DLD1 (cell line): ENCODE results near the gene C22orf42.
"Not testable (repeated sequence)": the region's sequence is repeated elsewhere in the genome, so short reads cannot be mapped to it uniquely, and the experiment has no call there.

Source experiments
- in situ Hi-C: cut with HindIII; loops from 2 replicates; pipeline ENCODE4 v1.10.0; 2017; ENCODE audit warnings: low sequenced_read_pairs

C22orf42 gene

DNA sequence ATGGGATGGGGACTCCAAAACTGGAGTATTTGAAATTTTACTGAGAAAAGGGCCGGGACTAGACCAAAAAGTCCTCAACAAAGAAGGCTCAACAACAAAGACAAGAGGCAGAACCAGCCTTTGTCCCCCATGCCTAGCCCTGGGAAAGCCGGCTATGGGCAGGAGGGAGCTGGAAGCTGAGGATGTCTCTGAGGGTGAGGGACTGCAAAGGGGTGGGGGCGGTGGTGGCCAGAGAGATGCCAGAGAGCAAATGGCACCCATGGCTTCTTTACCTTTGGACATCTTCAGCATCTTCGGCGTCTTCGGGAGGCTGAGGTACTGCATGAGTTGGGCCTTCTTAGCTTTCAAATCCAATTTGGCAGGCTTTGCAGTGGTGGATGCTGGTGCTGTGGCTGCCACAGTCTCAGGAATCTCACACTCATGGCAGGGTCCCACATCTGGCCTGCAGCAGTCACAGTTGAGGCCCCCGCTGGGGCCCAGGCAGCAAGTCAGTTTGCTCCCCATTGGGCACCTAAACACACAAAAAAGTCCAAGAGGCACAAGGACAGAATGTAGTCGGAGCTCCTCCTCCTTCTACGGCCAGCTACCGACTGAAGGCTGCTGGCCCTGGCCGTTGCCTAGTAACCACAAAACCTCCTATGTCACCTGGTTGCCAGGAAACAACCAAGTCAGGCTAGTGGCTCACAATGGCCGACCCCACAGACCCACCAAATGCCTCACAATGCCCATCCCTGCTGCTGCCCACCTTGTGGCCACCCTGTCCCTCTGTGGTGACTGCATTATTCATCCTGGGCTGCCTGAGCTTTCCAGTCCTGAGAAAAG, at the start of gene C22orf42:
Gene C22orf42, minus strand, starts transcription at position 592 of the 822 bp plus-strand sequence. Its CDS starts 88 bp downstream, at position 504.
- in situ Hi-C loops: no loop called here

- in situ Hi-C loops: no loop called here
Observed at GRCh38 chr22:32208681-32209080, 49.6 kb upstream of the C22orf42 start.

DNA sequence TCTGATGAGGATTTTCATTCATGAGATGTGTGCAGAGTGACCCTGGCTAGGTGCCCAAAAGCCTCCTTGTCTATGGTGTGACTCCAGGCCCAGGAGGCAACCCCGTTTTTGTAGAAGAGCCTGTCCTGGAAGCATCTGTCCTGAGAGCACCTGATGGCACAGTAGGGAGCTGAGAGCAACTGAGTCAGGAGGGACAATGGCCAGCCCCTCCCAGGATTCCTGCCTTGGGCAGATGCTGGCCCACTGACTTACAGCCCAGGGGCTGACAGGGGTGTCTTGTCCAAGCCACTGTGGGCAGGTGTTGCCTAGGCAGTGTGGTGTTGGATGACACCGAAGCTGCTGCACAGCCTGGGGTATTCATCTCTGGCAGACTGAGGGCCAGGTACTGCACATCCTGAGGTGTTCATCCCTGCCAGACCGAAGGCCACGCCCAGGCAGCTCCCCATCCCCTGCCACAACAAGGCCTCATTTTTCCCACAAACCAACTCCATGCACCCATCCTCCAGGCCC, 48.9 kb upstream of the C22orf42 start:
- in situ Hi-C loops: no loop called here

DNA sequence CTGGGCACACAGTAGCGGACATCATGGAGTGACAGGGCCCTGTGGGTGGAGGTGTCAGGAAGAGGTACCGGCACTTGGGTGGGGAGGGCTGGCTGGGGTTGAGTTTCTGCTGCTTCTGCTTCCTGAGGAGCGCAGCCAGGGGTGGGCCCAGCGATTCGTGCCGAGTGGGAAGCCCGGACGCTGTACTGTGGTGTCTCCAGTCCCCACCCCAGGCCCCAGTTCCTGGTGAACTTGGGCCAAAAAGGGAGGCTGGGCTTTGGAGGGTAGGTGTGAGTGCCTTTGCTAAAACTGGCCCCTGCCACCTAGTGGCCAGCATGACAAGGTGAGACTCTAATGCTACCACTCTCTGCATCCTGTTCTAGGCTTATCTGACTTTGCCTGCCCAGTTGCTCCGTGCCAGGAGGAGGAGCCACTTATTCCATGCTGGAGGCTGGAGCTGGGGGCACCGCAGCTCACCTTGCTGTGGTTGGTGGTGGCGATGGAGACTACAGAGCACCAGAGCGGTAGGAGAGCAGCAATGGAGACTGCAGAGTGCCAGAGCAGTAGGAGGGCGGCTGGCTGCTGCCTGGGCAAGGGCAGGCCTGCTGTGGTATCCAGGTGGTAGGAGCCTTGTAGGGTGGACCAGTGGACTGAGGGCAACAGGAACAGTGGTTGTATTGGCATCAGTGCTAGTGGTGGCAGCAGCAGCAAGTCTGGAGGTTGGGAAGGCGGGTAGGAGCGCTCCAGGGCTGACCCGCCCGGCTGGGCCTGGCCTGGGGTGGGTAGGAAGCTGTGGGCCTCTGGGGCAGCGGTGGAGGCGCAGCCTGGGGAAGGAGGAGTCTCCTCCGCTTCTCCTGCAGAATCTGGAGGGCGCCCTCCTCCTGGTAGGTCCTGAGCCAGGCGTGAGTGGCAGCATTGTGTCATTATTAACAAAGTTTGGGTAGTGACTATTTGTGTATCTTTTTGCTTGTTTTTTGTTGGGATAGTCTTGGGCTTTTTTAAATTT, 48.0 kb upstream of the C22orf42 start:
- in situ Hi-C loops: no loop called here

DNA sequence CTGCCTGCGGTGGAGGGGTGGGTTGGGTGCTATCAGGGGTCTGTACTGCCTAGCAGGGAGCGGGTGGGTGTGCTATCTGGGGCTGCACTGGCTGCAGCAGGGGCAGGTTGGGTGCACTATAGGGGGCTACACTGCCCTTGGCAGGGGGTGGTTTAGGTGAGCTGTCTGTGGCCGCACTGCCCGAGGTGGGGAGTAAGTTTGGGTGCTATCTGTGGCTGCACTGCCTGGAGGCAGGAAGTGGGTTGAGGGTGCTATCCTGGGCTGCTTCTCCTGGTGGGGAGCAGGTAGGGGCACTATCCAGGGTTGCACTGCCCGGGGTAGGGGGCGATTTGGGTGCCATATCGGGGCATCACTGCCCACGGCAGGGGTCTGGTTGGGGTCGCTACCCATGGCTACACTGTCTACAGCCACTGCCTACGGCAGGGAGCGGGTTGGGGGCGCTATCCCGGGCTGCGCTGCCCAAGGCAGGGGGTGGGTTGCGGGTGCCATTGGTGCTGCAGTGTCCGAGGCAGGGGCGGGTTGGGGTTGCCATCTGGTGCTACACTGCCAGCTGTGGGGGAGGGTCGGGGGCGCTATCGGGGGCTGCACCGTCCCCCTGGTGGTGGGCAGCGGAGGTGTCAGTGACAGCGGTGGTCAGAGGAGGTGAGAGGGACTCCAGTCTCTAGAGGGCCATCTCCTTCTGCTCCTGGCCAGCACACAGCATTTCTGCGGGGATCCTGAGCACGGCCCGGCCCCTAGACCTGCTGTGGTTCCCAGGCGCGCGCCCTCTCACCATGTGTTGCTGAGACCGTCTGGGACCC, 47.1 kb upstream of the C22orf42 start:
- in situ Hi-C loops: no loop called here

GRCh38 chr22:32204856-32205722, 46.0 kb upstream of the C22orf42 start, which contains the start of gene RFPL2:
Gene RFPL2 (minus strand): TSS chr22:32205073. CDS start chr22:32202451, 2,622 bp downstream.
- in situ Hi-C loops: no loop called here

GRCh38 chr22:32204040-32204855, 45.1 kb upstream of the C22orf42 start:
- in situ Hi-C loops: no loop called here

- in situ Hi-C loops: no loop called here
Observed at GRCh38 chr22:32203181-32204039, 44.3 kb upstream of the C22orf42 start.

DNA sequence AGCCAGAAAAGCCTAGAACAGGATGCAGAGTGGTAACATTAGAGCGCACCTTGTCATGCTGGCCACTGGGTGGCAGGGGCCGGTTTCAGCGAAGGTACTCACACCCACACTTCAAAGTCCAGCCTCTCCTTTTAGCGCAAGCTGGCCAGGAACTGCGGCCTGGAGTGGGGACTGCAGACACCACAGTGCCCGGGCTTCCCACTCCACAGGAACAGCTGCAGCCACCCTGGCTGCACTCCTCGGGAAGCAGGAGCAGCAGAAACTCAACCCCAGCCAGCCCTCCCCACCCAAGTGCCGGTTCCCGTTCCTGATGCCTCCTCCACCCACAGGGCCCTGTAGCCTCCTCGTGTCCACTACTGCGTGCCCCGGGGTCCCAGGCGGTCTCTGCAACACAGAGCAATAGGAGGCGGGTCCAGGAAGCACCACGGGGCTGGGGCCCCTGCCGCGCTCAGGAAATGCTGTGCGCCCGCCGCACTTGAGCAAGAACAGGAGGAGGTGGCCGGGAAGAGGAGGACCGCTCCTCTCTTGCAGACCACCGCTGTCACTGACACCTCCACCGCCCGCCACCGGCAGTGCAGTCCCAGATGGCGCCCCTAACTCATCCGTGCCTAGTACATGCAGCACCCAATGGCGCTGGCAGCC, 43.6 kb upstream of the C22orf42 start:
- in situ Hi-C loops: no loop called here

DNA sequence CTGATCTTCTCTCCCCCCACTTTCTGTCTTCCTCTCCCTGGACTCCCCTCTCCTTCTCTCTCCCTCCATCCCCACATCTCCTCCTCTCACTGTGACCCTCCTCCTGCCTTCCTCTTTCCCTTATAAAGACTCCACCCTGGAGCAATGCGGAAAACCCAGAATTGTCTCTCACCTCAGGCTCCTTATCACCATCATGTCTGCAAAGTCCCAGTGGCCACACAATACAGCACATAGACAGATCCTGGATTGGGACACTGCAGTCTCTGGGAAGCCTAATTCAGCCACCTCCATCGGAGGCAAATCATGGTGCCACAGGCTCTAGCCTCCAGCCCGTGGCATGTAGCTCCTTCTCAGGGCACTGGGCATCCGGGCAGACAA, 43.0 kb upstream of the C22orf42 start:
- in situ Hi-C loops: no loop called here

DNA sequence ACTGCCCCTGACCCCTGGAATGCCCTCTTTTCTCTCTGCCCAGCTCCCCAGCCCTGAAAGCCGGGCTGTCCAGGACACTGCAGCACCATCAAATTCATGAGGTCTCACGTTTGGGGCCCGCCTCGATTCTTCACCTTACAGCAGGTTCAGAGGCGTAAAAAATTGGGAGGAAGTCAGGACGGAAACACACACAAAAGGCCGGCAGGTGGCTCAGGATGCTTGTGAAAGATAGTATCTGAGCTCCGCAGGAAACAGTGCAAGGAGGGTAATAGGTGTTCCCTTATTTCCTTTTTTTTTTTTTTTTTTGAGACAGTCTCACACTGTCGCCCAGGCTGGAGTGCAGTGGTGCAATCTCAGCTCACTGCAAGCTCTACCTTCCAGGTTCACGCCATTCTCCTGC, 41.6 kb upstream of the C22orf42 start:
- in situ Hi-C loops: no loop called here

DNA sequence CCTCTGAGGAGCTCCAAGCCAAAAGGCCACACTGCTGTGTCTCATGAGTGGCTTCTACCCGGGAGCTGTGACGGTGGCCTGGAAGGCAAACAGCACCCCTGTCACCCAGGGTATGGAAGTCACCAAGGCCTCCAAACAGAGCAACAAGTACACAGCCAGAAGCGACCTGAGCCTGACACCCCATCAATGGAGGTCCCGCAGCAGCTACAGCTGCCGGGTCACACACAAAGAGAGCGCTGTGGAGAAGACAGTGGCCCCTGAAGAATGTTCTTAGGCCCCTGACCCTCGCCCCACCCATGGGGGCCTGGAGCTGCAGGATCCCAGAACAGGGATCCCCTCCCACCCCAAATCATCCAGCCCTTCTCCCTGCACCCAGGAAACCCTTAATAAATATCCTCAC, 40.9 kb upstream of the C22orf42 start:
- in situ Hi-C loops: no loop called here

DNA sequence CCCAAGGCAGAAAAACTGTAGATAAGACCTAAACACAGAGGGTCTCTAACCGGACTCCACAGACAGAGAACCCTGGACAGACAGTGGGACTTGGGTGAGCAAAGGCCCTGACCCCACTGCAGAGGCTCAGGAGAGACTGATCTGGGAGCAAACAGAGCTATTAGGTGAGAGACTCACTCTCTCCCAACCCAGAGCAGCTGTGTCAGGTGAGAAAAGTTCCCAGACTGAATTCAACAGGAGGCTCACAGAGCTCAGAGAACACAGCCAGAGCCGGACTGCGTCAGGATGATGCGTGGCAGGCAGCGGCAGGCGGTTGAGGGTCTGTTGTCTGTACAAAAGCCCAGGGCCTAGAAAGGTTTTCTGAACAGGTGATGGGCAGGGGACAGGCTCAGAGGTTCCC, 40.2 kb upstream of the C22orf42 start:
- in situ Hi-C loops: no loop called here

DNA sequence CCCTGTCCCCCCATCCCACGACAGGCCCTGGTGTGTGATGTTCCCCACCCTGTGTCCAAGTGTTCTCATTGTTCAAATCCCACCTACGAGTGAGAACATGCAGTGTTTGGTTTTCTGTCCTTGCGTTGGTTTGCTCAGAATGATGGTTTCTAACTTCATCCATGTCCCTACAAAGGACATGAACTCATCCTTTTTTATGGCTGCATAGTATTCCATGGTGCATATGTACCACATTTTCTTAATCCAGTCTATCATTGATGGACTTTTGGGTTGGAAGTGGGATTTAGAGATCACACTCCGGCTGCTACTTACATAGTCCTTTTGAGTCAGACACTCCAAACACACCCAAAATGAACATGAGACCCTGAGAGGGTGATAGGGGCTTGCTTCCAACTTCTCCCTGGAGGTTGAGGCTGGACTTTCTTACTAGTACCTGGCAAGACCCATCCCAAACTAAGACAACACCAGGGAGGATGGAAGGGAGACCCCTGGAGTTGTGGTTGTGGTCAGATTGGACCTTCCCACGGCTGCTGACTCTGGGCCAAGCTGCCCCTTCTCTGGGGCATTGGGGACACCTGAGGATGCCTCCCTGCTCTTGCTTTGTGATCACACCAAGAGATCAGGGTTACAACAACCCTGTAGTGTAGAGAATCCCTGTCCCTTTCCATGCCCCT, 38.6 kb upstream of the C22orf42 start:
- in situ Hi-C loops: not testable (repeated sequence)

GRCh38 chr22:32195900-32196299, 36.8 kb upstream of the C22orf42 start:
- in situ Hi-C loops: not testable (repeated sequence)

- in situ Hi-C loops: not testable (repeated sequence)
Observed at GRCh38 chr22:32193346-32193745, 34.2 kb upstream of the C22orf42 start.

GRCh38 chr22:32191021-32191420, 31.9 kb upstream of the C22orf42 start:
- in situ Hi-C loops: not testable (repeated sequence)
